HG02970 (cell line): ENCODE data around the gene SMIM33.
"Not testable (repeated sequence)": the region's sequence is repeated elsewhere in the genome, so short reads cannot be mapped to it uniquely, and the experiment has no call there.

ENCODE experiments used
- ATAC-seq: cut with Tn5 transposase; IDR thresholded peaks from one replicate; pipeline ENCODE4 v1.9.1; 2021; ENCODE audit warnings: mild to moderate bottlenecking, moderate library complexity, moderate number of reproducible peaks; ENCODE audit not compliant: unreplicated experiment, low FRiP score

SMIM33 gene

DNA sequence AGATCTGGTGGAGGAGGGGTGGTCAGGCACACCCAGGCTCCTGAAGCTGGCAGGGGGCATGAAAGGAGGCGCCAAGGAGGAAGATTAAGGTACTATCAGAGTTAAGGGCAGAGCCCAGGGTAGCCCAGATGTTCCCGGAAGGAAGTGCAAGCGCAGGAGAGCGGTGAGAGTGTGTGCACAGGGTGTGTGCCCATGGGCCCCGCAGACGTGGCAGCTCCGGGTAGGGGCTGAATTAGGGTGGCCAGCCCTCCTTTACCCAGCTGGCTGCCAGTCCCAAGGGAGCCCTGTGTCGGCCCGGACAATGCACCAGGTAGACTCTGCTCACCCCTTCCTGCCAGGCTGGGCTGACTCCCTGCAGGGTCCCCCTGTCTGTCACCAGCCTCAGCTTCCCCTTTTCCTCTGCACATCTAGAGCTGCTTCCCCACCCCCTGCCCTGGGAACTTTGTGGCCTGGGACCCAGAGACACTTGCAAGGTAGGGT lies at the start of gene SMIM33:
Gene SMIM33 (plus strand): TSS at position 184 of the 480 bp plus-strand sequence. CDS start 118 bp downstream, at position 302.
- ATAC-seq, result no peak

DNA sequence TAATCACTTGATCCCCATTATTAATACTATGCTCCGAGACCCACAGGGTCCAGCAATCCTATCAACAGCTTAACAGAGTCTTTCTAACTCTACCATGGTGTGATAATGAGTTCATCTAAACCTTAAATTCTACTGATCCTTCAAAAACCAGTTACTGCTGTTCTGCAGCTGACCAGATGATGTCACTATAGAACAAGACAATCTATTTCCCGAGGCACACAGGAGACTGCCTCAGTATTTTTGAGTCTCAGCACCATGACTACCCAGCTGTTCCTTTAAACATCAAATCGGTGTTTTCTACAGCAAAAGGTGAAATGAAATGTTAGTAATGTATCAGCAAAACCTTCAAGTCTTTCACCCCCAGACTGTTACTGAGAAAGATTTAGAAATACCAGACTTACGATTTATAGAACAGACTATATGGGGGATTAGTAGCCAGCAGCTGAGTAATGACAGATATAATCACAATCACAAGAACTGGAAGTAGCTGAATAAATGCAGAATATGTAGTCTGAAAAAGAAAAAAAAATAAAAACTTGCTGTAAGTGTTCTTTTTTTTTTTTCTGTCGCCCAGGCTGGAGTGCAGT lies 48.4 kb upstream of the SMIM33 start:
- ATAC-seq, result no peak

DNA sequence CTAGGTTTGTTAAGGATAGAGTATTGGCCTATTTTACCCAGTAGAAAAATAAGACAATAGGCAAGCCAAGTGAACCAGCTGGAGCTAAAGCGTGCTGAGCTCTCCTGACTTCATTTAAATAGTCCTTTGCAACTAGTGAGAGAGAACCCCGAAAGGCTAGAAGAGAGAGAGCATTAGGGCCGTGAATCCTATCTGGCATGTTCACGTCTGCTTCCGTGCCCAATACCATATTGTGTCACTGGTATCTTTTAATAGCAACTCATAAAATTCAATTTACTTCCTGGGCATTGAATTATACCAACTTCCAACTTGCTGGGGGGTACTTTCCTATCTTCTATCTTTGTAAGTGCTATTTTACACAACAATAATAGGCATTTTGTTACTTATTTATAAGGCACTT lies 45.3 kb upstream of the SMIM33 start:
- ATAC-seq, result no peak

DNA sequence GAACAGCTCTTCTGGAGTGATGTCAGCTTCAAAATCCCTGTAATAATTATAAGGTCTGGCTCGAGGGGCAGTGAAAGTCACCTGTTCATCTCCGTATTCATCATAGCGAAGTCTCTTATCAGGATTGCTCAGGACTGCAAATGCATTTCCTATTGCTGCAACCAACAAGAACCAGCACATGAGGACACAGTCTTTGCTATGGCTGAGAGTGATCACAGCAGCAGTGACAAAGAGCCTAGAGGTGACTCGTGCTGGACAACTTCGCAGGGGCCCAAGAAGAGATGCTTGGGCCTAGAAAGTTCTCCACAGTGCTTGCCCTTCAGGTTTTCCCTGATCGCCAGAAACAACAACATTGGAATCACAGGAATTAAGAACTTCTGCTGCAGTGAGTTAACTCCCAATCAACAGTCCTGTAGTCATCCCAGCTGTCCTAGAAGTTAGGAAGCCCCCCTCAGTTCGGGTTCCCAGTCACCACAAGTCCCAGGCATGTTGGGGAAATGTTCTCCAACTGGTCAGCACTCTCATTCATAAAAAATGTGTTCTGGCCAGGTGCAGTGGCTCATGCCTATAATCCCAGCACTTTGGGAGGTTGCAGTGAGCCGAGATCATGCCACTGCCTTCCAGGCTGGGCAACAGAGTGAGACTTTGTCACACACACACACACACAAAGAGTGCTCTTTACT lies 44.5 kb upstream of the SMIM33 start:
- no peak for ATAC-seq

DNA sequence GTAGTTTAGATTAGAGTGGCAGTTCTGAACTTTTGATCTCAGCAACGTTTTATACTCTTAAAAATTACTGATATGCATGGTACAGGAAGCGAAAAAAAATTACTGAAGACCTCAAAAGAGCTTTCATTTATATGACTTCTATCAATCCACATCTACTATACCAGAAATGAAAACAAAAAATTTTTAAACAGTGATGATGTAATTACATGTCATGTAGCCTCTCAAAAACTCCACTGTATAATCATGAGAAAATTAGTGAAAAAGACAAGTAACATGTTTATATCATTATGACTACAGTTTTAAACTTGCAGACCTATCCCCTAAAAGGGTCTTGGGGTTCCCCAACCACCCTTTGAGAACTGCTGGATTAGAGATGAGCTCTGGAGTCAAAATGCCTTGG lies 40.8 kb upstream of the SMIM33 start:
- ATAC-seq, result no peak

DNA sequence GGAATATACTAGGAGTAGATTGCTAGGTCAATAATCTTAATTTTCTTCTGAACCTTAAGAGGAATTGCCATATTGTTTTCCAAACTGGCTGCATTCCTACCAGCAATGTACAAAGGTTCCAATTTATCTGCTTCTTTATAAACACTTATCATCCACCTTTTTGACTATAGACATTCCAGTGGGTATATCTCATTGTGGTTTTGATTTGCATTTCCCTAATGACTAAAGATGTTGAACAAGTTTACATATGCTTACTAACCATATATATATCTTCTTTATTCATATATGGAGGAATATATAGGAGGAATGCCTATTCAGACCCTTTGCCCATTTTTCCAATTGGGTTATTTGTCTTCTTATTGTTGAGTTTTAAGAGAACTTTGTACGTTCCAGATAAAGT lies 39.1 kb upstream of the SMIM33 start:
- no peak for ATAC-seq

DNA sequence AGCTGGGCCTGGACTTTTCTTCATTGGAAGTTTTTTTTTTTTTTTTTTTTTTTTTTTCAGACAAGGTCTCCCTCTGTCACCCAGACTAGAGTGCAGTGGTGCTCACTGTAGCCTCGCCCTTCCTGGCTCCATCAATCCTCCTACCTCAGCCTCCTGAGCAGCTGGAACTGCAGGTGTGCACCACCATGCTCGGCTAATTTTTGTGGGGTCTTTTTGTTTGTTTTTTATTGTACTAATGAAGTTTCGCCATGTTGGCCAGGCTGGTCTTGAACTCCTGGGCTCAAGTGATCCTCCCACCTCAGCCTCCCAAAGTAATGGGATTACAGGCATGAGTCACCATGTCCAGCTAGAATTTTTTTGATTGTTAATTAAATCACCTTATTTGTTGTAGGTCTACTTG lies 35.1 kb upstream of the SMIM33 start:
- no peak for ATAC-seq

DNA sequence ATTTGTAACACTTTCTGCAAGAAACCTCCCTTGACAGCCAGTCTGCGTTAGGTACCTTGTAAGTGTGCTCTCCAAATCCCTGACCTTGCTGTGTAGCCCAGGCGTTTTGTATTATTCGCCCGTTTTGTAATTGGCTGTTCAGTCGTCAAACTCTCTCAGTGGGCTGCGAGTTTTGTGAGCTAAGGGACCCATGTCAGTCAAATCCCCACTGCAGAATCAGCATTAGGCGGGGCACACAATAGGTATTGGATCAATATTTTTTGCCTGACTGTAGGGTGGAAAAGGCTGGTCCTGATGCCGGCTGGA lies 32.1 kb upstream of the SMIM33 start:
- no peak for ATAC-seq

DNA sequence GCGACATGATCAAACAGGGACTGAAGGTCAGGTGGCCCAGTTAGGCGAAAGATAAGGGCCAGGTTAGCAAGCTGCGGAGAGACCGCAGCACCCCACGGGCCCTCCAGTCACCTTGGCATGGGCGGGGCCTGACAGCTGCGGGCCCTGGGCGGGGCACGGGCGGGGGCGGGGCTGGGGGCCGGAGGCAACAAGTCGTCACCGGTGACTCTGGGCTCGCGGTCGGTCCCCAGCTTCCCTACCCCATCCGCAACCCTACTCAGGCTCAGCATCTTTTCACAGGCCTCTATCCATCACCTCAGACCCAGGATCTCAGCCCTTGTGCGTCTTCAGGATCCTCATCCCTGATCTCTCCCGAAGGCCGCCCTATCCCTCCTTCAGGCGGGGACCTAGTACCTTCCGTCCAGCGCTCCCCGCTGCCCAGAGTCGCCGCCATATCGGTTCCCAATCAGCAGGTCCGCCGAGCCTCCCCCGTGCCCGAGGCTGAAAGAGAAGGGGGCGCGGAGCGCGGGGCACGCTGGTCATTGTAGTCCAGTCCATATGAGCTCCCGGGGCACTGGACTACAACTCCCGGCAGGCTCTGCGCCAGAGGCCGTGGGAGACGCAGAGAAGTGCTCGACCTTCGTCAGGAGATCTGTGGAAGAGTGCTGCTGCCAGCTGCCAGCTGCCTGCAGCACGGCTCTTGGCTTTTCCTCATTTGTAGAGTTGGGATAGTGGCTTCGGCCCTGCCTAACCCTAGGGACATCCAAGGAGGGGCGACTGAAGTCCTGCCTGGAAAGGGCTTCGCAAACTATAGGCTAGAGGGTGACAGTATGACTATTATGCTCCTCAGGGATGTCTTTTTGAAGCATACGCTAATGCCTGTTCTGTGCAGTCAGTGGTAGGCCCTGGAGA lies 31.5 kb upstream of the SMIM33 start, which contains the start of gene DNAJC18:
Gene DNAJC18 (minus strand): TSS at position 513 of the 891 bp plus-strand sequence. CDS start 80 bp downstream, at position 433.
- ATAC-seq, result peak; percentile 74

DNA sequence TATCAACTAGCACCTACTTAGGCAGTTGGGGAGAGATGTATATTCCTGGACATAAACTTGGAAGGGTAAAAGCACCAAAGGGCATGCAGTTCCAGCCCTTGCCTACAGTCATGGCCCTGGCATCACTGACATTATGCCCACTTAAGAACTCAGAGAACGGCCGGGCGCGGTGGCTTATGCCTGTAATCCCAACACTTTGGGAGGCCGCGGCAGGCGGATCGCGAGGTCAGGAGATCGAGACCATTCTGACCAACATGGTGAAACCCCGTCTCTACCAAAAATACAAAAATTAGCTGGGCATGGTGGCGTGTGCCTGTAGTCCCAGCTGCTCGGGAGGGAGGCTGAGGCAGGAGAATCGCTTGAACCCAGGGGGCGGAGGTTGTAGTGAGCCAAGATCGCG lies 30.4 kb upstream of the SMIM33 start:
- not testable (repeated sequence) for ATAC-seq

DNA sequence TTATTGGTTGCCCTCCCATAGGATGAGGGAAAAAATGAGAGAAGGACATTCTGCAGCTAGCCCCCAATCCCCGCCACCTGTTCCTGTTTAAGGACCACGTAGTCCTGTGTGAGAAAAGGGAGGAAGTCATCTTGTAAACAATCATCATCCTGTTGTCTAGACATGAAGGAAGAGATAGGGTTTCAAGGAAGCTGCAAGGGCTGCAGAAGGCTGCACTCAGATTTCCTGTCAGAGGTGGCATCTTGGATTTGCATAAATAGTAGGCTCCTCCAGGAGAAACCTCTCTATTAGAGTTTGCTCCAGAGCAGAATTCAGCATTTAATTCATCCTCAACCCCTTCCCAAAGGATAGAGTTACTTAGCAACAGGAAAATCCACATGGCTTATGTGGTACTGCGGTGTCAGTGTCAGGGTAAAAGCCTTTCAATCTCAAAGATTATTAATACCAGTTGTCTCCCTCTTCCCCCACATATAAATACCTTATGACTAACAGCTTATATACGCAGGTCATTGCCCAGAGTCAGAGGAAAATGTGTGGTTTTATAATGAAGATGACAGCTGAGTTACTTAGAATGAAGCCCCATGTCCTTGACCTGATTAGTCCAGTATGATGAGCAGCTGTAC lies 26.9 kb upstream of the SMIM33 start:
- no peak for ATAC-seq

DNA sequence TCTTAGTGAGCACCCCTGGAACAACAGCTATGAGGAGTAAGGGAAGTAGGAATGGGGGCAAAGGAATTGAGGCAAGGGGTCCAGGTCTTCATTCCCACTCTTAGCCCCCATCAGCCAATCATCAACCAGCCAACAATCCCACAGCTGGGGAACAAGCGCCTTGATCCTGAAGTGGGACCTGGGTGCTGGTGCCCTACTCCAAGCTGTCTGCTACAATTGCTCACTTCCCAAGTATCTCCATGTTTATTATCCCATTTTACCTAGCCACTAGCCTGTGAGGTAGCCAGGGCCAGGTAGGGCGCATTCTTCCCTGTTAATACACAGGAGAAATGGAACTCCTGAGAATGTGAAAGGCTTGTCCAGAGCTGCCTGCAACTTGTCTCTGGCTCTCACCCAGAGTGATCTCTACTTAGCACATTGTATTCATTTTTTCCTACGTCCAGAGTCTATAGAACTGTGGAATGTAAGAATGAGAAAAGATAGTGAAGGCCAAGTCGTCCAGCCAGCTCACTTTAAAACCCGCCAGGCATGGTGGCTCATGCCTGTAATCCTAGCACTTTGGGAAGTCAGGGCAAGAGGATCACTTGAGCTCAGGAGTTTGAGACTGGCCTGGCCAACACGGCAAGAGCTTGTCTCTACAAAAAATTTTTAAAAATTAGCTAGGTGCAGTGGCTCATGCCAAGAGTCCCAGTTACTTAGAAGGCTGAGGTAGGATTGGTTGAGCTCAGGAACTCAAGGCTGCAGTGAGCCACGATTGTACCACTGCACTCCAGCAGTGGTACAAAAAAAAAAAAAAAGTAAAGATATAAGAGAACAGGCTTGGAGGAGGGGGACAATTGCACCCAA lies 25.3 kb upstream of the SMIM33 start:
- no peak for ATAC-seq

DNA sequence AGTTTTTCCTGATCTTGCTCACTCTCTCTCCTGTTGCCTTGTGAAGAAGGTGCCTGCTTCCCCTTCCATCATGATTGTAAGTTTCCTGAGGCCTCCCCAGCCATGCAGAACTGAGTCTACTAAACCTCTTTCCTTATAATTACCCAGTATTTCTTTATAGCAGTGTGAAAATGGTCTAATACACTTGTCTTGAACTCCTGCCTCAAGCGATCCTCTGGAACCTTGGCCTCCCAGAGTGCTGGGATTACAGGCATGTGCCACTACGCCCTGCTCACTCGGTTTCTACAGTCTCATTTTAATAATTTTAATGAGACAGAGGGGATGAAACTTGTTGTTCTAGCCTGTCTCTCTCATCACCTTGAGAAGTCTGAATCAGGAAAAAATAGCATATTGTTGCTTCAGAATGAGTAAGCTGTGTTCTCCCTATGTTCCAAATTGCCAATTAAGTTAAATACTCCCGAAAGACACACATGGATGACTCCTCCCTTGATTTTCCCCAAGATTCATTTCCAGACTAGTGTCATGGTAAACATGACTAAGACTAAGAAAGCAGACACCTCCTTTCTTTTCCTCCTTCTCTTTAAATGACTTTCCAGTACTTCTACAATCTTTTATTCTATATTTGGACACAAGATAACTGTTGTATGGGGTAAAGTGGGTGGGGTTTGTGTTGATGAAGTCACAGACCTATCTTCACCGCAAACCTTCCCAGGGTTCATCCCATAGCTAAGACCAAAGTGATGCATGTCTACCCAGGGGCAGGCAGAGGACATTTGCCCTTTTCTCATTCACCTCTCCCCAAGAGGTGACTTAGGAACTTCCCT lies 23.6 kb upstream of the SMIM33 start:
- peak; percentile 50 for ATAC-seq

DNA sequence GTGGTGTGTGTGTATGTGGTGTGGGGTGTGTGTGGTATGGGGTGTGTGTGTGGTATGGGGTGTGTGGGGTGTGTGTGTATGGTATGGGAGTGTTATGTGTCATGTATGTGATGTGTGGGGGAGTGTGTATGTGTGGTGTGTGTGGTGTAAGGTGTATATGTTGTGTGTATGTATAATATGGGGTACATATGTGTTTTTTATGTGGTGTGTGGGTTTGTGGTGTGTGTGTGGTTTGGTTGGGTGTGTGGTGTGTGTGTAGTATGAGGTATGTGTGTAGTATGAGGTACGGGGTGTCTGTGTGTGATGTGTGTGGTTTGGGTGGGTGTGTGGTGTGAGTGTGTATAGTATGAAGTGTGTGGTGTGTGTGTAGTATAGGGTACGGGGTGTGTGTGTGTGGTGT lies 19.6 kb upstream of the SMIM33 start:
- ATAC-seq, result no peak

DNA sequence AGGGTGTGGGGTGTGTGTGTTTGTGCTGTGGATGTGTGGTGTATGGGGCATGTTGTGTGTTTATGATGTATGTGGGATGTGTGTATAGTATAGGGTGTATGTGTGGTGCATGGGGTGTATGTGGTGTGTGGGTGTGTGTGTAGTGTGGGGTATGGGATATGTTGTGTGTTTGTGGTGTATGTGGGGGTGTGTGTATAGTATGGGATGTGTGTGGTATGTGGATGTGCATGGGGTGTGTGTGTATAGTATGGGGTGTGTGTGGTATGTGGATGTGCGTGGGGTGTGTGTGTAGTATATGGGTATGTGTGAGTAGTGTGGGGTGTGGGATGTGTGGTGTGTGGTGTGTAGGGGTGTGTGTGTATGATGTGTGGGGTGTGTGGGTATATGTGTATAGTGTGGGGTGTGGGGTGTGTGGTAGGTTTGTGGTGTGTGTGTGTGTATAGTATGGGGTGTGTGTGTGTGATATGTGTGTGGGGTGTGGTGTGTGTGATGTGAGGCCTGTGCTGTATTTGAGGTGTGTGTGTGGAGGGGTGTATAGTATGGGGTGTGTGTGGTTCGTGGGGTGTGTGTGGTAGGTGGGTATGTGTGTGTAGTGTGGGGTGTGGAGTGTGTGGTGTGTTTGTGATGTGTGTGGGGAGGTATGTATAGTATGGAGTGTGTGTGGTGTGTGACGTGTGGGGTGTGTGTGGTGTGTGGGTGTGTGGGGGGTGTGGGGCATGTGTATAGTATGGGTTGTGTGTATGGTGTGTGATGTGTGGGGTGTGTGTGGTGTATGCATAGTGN lies 18.7 kb upstream of the SMIM33 start:
- ATAC-seq, result no peak

DNA sequence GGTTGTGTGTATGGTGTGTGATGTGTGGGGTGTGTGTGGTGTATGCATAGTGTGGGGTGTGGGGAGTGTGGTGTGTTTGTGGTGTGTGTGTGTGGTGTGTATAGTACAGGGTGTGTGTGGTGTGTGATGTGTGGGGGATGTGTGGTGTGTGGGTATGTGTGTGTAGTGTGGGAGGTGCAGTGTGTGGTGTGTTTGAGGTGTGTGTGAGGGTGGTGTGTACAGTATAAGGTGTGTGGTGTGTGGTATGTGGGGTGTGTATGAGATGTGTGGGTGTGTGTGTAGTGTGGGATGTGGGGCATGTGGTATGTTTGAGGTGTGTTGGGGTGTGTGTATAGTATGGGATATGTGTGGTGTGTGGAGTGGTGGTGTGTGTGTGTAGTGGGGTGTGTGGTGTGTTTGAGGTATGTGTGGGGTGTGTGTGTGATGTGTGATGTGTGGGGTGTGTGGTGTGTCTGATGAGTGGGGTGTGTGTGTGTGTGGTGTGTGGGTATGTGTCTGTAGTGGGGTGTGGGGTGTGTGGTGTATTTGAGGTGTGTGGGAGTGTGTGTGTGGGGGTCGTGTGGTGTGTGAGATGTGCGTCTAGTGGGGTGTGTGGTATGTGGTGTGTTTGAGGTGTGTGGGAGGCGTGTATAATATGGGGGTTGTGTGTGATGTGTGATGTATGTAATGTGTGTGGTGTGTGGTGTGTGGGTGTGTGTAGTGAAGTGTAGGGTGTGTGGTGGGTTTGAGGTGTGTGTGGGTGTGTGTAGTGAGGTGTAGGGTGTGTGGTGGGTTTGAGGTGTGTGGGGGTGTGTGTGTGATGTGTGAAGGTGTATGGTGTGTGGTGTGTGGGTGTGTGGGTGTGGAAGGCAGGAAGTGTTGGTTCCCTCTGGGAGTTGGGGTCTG lies 16.9 kb upstream of the SMIM33 start:
- ATAC-seq, result no peak

DNA sequence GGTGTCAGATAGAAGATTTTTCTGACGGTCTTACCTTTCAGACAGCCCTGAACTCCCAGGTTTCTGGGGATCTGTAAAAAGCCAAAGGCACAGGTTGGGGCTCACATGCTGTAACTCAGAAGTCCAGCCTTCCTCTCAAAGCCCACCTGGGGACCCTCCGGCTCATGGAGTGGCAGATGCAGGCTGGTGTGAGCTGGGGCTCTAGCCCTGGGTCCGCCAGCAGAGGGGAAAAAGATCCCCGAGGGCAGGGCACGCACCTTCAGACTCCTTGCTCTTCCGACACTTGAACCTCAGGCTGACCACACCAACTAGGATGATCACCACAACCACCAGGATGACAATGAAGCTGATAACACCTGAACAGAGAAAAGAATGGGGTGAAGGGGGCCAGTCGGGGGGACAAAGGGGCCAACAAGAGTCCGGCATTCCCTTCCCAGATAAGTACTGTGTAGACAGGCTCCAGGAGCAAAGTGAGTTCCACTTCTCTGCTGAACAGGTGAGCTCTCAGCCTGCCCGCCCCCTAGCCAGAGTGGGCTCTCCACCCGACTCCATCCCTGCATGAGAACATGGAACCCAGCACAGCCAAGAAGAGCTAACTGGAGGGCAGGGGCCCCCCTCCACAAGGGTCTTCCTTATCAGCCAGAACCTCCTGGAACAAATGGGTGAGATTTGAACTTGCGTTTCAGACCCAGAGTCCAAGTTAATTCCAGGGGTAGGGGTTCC lies 16.1 kb upstream of the SMIM33 start:
- no peak for ATAC-seq
